ENCODE data around the gene ADISSP. TPM values are rescaled to one million over a fixed set of nuclear protein-coding genes. Genes with fewer than 3 reads are reported as not detected.
A peak's percentile ranks its signal among the peaks of the same experiment; 100 is the strongest.

ADISSP gene
- total RNA-seq, 1 donor = 18.5 TPM

DNA sequence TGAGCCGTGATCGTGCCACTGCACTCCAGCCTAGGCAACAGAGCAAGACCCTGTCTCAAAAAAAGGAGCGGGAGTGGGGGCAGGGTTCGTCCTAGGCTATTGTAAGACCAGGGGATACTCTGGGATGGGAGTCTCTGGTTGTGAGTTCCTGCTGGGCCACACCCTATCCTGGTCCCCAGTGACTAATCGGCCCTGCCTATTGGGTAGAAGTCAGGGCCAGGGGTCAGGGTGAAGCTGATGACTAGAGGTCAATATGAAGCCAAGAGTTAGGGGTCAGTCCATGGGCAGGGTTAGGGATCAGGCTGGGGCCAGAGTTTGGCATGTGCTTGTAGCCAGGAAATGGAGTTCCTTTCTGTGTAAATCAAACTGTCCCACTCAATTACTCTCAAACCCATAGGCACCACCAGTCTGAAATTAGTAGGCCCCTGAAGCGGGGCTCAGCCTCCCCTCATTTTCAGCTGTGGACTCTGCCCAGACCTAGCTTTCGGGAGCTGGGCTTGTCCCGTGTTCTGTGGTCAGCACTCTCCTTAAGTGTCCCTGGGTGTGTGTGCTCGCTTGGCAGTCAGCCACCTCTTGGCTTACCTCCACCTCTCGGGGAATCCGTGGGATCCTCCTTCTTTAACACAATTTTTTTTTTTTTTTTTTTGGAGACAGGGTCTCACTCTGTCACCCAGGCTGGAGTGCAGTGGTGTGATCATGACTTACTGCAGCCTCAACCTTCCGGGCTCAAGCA lies 33.3 kb downstream of the ADISSP start:
- DNase-seq (ENCODE audit: insufficient read length, low spot score, missing footprints) = peak; percentile 56
- Histone ChIP-seq H3K4me3 (ENCODE audit: insufficient read depth, low read length) (no peak overlapping the region), H3K36me3 (ENCODE audit: insufficient read depth, low read length) (no peaks in the 10 kb centered on the region), H3K9me3 (ENCODE audit: low read depth, low read length) (no peaks in the 10 kb centered on the region), H3K27ac (ENCODE audit: low read depth, low read length) (no peak overlapping the region), H2AFZ (ENCODE audit: low read length) (no peak overlapping the region), H3K79me2 (ENCODE audit: insufficient read depth, low read length) (no peaks in the 10 kb centered on the region), H3K4me2 (ENCODE audit: insufficient read depth, low read length) (no peak overlapping the region), H3K27me3 (ENCODE audit: insufficient read depth, low read length) (peaks cover 45% of the 10 kb centered on the region), H3K4me1 (ENCODE audit: insufficient read depth, low read length) (no peaks in the 10 kb centered on the region), H4K20me1 (ENCODE audit: insufficient read depth, low read length) (no peaks in the 10 kb centered on the region)
- no peak for TF ChIP-seq CTCF (IDR thresholded peaks at IDR 0.05; ENCODE audit: extremely low read depth, low read depth, low read length)

DNA sequence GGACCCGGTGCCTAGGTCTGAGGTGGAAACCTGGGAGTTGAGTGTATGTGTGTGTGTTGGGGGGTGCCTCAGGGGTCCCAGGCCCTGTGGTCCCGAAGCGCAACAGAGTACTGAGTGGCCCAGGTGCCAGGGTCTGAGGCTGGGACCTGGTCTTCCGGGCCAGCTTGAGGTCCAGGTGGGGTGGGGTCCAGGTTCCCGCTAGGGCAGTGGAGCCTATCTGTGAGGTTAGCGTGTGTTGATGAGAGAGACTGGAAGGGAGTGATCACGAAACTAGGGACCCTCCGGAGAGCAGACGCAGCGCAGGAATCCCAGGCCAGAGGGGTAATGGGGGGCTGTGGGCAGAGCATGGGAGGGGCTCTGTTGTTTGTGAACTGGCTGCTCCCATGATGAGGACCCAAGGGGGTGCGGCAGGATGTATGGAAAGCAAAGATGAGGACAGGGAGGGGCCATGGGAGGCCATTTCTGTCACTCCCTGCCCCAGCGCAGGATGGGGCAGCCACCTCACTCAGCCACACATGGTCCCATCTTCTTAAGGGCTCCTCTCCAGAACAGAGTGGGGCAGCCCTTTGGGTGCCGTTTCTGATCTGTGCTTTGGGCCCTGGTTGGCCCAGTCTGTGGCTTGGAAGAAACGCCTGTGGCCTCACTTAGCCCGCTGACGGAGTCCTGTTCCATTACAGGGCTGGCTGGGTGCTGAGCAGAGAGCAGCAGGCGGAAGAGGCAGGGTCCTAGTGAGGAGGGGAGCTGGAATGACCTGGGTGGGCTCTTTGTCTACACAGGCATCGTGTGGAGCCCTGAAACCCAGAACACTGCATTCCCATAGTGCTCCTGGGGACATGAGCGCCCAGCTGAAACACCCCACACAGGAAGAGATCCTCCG lies 34.2 kb downstream of the ADISSP start:
- no peaks in the 10 kb centered on the region for H3K9me3 ChIP-seq (ENCODE audit: low read depth, low read length)
- no peak overlapping the region for H3K4me3 ChIP-seq (ENCODE audit: insufficient read depth, low read length)
- DNase-seq (ENCODE audit: insufficient read length, low spot score, missing footprints) = peak; percentile 57
- TF ChIP-seq CTCF (IDR thresholded peaks at IDR 0.05; ENCODE audit: extremely low read depth, low read depth, low read length) = no peak
- no peaks in the 10 kb centered on the region for H3K79me2 ChIP-seq (ENCODE audit: insufficient read depth, low read length)
- H3K4me2 ChIP-seq (ENCODE audit: insufficient read depth, low read length) = no peak overlapping the region
- H2AFZ ChIP-seq (ENCODE audit: low read length) = no peak overlapping the region
- peaks cover 40% of the 10 kb centered on the region for H3K27me3 ChIP-seq (ENCODE audit: insufficient read depth, low read length)
- H3K27ac ChIP-seq (ENCODE audit: low read depth, low read length) = no peak overlapping the region
- no peaks in the 10 kb centered on the region for H3K36me3 ChIP-seq (ENCODE audit: insufficient read depth, low read length)
- no peaks in the 10 kb centered on the region for H4K20me1 ChIP-seq (ENCODE audit: insufficient read depth, low read length)
- no peaks in the 10 kb centered on the region for H3K4me1 ChIP-seq (ENCODE audit: insufficient read depth, low read length)

DNA sequence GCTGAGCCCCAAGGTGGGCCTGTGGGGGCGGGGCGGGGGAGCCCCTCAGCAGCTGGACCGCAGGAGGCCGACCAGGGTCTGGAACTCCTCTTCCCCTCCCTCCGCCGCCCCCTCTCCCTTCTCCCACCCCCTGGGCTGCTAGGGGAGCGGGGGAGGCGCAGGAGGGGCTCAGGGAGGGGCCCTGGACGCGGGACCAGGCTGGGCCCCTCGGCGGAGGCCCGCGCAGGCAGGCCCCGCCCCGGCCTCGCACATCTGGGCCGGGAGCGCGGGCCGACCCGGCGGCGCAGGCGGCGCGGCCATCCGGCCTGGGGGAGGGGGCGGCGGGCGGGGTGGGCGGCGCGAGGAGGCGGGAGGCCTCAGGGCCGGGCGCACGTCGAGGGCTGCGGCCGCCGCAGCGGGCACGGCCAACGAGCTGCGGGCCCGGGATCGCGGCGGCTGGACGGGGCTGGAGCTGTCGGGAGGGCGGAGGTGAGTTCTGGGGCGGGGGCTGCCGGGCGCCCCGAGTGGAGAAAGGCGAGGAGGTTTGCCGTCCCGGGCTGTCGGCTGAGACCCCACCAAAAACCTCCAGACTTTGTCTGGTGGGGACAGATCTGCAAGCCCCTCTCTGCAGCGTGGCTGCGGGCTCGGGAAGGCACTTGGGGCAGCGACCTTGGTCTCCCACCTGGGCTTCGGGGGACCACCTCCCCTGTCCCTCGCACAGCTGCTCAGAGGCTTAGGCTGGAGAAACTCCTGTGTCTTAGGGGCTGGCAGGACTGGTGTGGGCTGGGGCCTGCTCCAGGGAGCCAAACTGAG lies 35.0 kb downstream of the ADISSP start, which contains the start of gene HSPA12B:
HSPA12B (plus strand) TSS at position 359 of the 792 bp plus-strand sequence. CDS start 5,990 bp downstream, outside the sequence.
- Histone ChIP-seq H4K20me1 (ENCODE audit: insufficient read depth, low read length) (no peaks in the 10 kb centered on the region), H3K27me3 (ENCODE audit: insufficient read depth, low read length) (peaks cover 37% of the 10 kb centered on the region), H2AFZ (ENCODE audit: low read length) (no peak within 1 kb of the TSS), H3K36me3 (ENCODE audit: insufficient read depth, low read length) (no peaks in the 10 kb centered on the region), H3K79me2 (ENCODE audit: insufficient read depth, low read length) (no peaks in the 10 kb centered on the region), H3K9me3 (ENCODE audit: low read depth, low read length) (no peaks in the 10 kb centered on the region), H3K4me3 (ENCODE audit: insufficient read depth, low read length) (no peak within 1 kb of the TSS), H3K27ac (ENCODE audit: low read depth, low read length) (no peak within 1 kb of the TSS), H3K4me2 (ENCODE audit: insufficient read depth, low read length) (no peak within 1 kb of the TSS), H3K4me1 (ENCODE audit: insufficient read depth, low read length) (peaks cover 5% of the 10 kb centered on the region)
- no peak for TF ChIP-seq CTCF (IDR thresholded peaks at IDR 0.05; ENCODE audit: extremely low read depth, low read depth, low read length)
- peak; percentile 77 for DNase-seq (ENCODE audit: insufficient read length, low spot score, missing footprints)

All from osteoblast (primary cell).